NCI-H774 (cell line): ENCODE results near the gene HNRNPUL2.
"Not testable (repeated sequence)": the region's sequence is repeated elsewhere in the genome, so short reads cannot be mapped to it uniquely, and the experiment has no call there.

ENCODE experiments used
- DNase-seq: peaks from one replicate; lab custom pipeline; 2025; lab: John Stamatoyannopoulos, UW

Gene HNRNPUL2

GRCh38 chr11:62727165-62727871 is at the start of gene HNRNPUL2:
Gene HNRNPUL2, minus strand, starts transcription at chr11:62727457. Its CDS starts 301 bp downstream, at chr11:62727156.
- DNase-seq: peak; percentile 100

GRCh38 chr11:62775646-62776045 is 48.4 kb upstream of the HNRNPUL2 start:
- no peak for DNase-seq

- DNase-seq: no peak
Measured at GRCh38 chr11:62774407-62774806, 47.1 kb upstream of the HNRNPUL2 start.

GRCh38 chr11:62771144-62772021 is 44.1 kb upstream of the HNRNPUL2 start, which contains the start of gene TAF6L:
Gene TAF6L, plus strand, starts transcription at chr11:62771396. Its CDS starts 4,388 bp downstream, at chr11:62775784.
- peak; percentile 98 for DNase-seq

- peak; percentile 53 for DNase-seq
Measured at GRCh38 chr11:62770778-62771143, 43.5 kb upstream of the HNRNPUL2 start.

GRCh38 chr11:62760867-62761227 is 33.6 kb upstream of the HNRNPUL2 start:
- not testable (repeated sequence) for DNase-seq

GRCh38 chr11:62757846-62758788 is 30.9 kb upstream of the HNRNPUL2 start:
- no peak for DNase-seq

GRCh38 chr11:62755086-62755615 is 27.9 kb upstream of the HNRNPUL2 start:
- no peak for DNase-seq

GRCh38 chr11:62753736-62754603 is 26.7 kb upstream of the HNRNPUL2 start, which contains the start of gene ZBTB3:
Gene ZBTB3, minus strand, starts transcription at chr11:62754160. Its CDS starts 496 bp downstream, at chr11:62753664.
- DNase-seq: peak; percentile 99

GRCh38 chr11:62752994-62753735 is 25.9 kb upstream of the HNRNPUL2 start:
- no peak for DNase-seq

- DNase-seq: no peak
Measured at GRCh38 chr11:62752177-62752785, 25.0 kb upstream of the HNRNPUL2 start.

- DNase-seq: not testable (repeated sequence)
Measured at GRCh38 chr11:62749931-62750330, 22.7 kb upstream of the HNRNPUL2 start.

GRCh38 chr11:62747475-62748160 is 20.4 kb upstream of the HNRNPUL2 start:
- no peak for DNase-seq

GRCh38 chr11:62737196-62737595 is 9.9 kb upstream of the HNRNPUL2 start:
- DNase-seq: no peak

GRCh38 chr11:62732830-62733229 is 5.6 kb upstream of the HNRNPUL2 start:
- no peak for DNase-seq

GRCh38 chr11:62730076-62730475 is 2.8 kb upstream of the HNRNPUL2 start:
- DNase-seq: not testable (repeated sequence)

GRCh38 chr11:62728171-62728988 is 1.1 kb upstream of the HNRNPUL2 start, which contains the start of gene TTC9C:
Gene TTC9C, plus strand, starts transcription at chr11:62728486. Its CDS starts 363 bp downstream, at chr11:62728849.
- peak; percentile 74 for DNase-seq

- DNase-seq: peak; percentile 98
Measured at GRCh38 chr11:62727872-62728170, 564 bp upstream of the HNRNPUL2 start.
